Testis (tissue), 2 donors: ENCODE data around the gene DPH5.

ENCODE experiments used
- CTCF ChIP-seq, 3 experiments: fragments of 450-650 bp in 2 of 3; fragments of 200-600 bp in 1 of 3; sonication (generic) in 1 of 3; IDR thresholded peaks; one replicate each; pipeline ENCODE4 v1.5.1; 2016 to 2019; ENCODE audit warnings: antibody characterized with exemption in 3 of 3, mild to moderate bottlenecking in 2 of 3, moderate library complexity in 1 of 3
- POLR2A ChIP-seq: fragments of 450-650 bp; IDR thresholded peaks from one replicate; pipeline ENCODE4 v1.6.1; 2017; ENCODE audit warnings: antibody characterized with exemption, mild to moderate bottlenecking, moderate library complexity

DNA sequence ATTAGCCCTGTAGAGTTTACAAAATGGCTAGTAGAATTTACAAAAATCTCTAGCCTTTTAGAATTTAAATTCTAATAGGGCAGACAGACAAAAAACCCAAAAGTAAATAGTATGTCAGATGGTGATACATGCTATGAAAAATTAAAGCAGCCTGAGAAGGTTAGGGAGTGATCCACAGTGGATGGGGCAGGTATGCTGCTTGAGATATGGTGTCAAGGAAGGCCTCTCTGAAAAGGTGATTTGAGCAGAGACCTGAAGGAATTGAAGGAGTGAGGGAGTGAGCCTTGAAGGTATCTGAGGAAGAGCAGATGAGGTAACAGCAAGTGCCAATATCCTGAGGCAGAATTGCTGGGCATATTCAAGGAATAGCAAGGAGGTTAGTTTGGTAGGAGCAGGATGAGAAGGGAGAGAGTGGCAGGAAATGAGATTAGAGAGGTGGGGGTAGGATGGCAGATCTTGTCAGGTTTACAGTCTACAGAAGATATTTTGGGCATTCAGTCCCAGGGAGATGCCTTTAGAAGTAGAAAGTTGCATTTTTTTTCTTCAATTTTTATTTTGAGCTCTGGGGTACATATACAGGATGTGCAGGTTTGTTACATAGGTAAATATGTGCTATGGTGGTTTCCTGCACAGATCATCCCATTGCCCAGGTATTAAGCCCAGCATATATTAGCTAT, 40.8 kb upstream of the DPH5 start:
- TF ChIP-seq CTCF (IDR thresholded peaks at IDR 0.05) (no peak), POLR2A (no peak)
